ENCODE data around the gene MYO1B. TPM values are rescaled to one million over a fixed set of nuclear protein-coding genes. Genes with fewer than 3 reads are reported as not detected.
"Not testable (repeated sequence)": the region's sequence is repeated elsewhere in the genome, so short reads cannot be mapped to it uniquely, and the experiment has no call there.

Gene MYO1B
- total and polyA plus RNA-seq, 5 donors from 2014 or later = not detected

DNA sequence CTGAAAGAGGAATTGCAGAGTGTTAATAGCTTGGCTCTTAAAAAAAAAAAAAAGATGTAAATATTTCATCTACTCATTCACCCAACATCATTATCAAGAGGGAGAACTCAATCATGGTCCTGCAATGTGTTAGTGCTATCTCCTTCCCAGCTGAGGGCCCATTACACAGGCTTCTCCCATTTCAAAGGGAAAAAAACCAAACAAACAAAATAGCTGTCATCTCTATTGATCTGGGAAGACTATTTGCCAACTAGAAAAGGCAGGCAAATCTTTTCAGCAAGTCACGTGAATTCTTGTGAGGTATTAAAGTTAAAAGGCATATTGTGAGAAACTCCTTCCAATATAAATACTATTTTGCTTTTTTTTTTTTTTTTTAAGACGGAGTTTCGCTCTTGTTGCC is 194.3 kb downstream of the MYO1B start:
- Mint-ChIP-seq H3K27me3 (no peaks in the 10 kb centered on the region), H3K36me3 (no peaks in the 10 kb centered on the region), H3K4me1 (no peaks in the 10 kb centered on the region), H3K27ac (no peak overlapping the region), H3K9me3 (peaks cover 0 to 4% (median 0%) of the 10 kb centered on the region in 7 donors), H3K4me3 (no peak overlapping the region)
- Histone ChIP-seq H3K36me3 (ENCODE audit: control insufficient read depth, insufficient read depth, low read length) (no peaks in the 10 kb centered on the region), H3K4me1 (ENCODE audit: control insufficient read depth, insufficient read depth, low read length, poor library complexity, severe bottlenecking) (no peaks in the 10 kb centered on the region), H3K27ac (ENCODE audit: insufficient read depth, low read length, poor library complexity, severe bottlenecking) (no peak overlapping the region), H3K27me3 (ENCODE audit: control insufficient read depth, insufficient read depth, low read length) (no peaks in the 10 kb centered on the region), H3K9me3 (ENCODE audit: control insufficient read depth in 2 of 2, low read length in 2 of 2) (no peaks in the 10 kb centered on the region), H3K4me3 (ENCODE audit: low read depth, low read length) (no peak overlapping the region)
- DNase-seq (no peak), ATAC-seq (ENCODE audit: low read depth in 2 of 2) (no peak)

DNA sequence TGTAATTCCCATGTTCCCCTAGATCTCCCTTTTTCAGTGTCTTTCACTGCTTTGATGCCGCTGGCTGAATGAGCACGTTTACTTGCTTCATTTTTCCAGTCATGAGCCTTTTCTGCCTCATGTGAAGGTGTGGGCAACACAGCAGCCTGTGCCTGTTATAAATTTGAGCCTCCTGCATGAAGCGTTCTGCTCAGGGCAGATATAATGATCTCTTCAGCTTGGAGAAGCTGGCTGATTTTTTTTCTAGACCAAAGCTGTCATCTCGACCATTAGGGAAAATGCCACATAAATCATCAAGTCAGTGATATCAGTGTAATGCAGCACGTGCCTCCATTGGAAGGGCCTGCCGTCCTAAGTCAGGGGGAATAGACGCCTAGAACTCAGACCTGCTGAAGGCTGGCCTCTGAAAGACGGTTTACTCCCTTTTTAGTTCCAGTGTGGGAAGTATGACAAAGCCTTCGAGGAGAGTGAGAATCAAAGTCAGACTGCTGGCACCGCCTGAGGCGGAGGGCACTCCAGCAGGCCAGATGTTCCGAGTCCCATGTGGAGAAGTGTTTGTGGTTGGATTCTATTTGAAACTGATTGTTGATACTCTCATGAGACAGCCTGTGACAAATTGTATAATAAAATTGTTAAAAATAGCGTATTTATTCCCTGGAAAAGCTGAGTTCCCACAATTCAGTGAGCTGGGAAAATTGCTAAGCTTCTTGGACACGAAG is 196.5 kb downstream of the MYO1B start:
- H3K27ac Mint-ChIP-seq = no peak overlapping the region
- Histone ChIP-seq H3K36me3 (ENCODE audit: control insufficient read depth, insufficient read depth, low read length) (no peaks in the 10 kb centered on the region), H3K4me1 (ENCODE audit: control insufficient read depth, insufficient read depth, low read length, poor library complexity, severe bottlenecking) (no peaks in the 10 kb centered on the region), H3K27ac (ENCODE audit: insufficient read depth, low read length, poor library complexity, severe bottlenecking) (no peak overlapping the region), H3K9me3 (ENCODE audit: control insufficient read depth in 2 of 2, low read length in 2 of 2) (no peaks in the 10 kb centered on the region), H3K27me3 (ENCODE audit: control insufficient read depth, insufficient read depth, low read length) (no peaks in the 10 kb centered on the region), H3K4me3 (ENCODE audit: low read depth, low read length) (no peak overlapping the region)
- no peaks in the 10 kb centered on the region for H3K36me3 Mint-ChIP-seq
- H3K4me1 Mint-ChIP-seq = no peaks in the 10 kb centered on the region
- DNase-seq (no peak), ATAC-seq (ENCODE audit: low read depth in 2 of 2) (no peak)
- H3K9me3 Mint-ChIP-seq = peaks cover 0 to 4% (median 0%) of the 10 kb centered on the region in 7 donors
- H3K27me3 Mint-ChIP-seq = peaks cover 8% of the 10 kb centered on the region
- no peak overlapping the region for H3K4me3 Mint-ChIP-seq

DNA sequence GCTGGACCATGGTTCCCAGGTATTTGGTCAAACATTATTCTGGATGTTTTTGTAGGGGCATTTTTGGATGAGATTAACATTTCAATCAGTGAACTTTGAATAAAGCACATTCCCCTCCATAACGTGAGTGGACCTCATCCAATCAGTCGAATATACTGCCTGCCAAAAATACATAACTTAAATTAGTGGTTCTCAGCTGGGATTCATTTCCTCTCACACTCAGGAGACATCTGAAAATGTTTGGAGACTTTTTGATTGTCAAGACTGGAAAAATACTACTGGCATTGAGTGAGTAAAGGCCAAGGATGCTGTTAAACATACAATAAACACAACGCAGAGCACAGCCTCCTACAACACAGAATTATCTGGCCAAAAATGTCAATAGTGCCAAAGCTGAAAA is 198.2 kb downstream of the MYO1B start:
- Histone ChIP-seq H3K27ac (ENCODE audit: insufficient read depth, low read length, poor library complexity, severe bottlenecking) (no peak overlapping the region), H3K4me1 (ENCODE audit: control insufficient read depth, insufficient read depth, low read length, poor library complexity, severe bottlenecking) (no peaks in the 10 kb centered on the region), H3K36me3 (ENCODE audit: control insufficient read depth, insufficient read depth, low read length) (no peaks in the 10 kb centered on the region), H3K27me3 (ENCODE audit: control insufficient read depth, insufficient read depth, low read length) (no peaks in the 10 kb centered on the region), H3K9me3 (ENCODE audit: control insufficient read depth in 2 of 2, low read length in 2 of 2) (no peaks in the 10 kb centered on the region), H3K4me3 (ENCODE audit: low read depth, low read length) (no peak overlapping the region)
- DNase-seq (no peak), ATAC-seq (ENCODE audit: low read depth in 2 of 2) (no peak)
- Mint-ChIP-seq H3K27ac (no peak overlapping the region), H3K4me3 (no peak overlapping the region), H3K36me3 (no peaks in the 10 kb centered on the region), H3K9me3 (peaks cover 0 to 1% (median 0%) of the 10 kb centered on the region in 7 donors), H3K4me1 (no peaks in the 10 kb centered on the region), H3K27me3 (peaks cover 12% of the 10 kb centered on the region)

DNA sequence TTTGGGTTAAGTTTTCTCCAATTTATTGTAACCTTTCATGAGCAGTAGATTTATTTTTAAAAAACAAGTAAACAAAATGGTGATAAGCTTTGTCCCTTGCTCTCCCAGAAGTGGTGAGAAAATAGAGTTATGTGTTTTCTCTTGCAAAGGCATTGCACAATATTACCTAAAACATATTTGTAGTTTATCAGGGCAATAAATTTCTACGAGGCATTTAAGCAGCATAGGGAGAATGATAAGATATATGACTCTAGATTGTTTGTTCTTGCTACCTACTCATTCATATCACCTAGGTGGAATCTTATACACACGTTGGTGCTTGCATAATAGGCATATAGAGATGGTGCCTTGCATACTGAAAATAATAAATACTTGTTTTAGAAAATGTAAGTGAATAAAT is 201.7 kb downstream of the MYO1B start:
- H3K27me3 ChIP-seq (ENCODE audit: control insufficient read depth, insufficient read depth, low read length) = no peaks in the 10 kb centered on the region
- Mint-ChIP-seq H3K27me3 (peaks cover 16% of the 10 kb centered on the region), H3K4me1 (no peaks in the 10 kb centered on the region), H3K36me3 (no peaks in the 10 kb centered on the region), H3K27ac (no peak overlapping the region), H3K4me3 (no peak overlapping the region), H3K9me3 (peaks cover 0 to 1% (median 0%) of the 10 kb centered on the region in 7 donors)
- no peak for DNase-seq
- H3K4me3 ChIP-seq (ENCODE audit: low read depth, low read length) = no peak overlapping the region
- no peaks in the 10 kb centered on the region for H3K36me3 ChIP-seq (ENCODE audit: control insufficient read depth, insufficient read depth, low read length)
- H3K4me1 ChIP-seq (ENCODE audit: control insufficient read depth, insufficient read depth, low read length, poor library complexity, severe bottlenecking) = no peaks in the 10 kb centered on the region
- no peaks in the 10 kb centered on the region for H3K9me3 ChIP-seq (ENCODE audit: control insufficient read depth in 2 of 2, low read length in 2 of 2)
- no peak for ATAC-seq (ENCODE audit: low read depth in 2 of 2)
- no peak overlapping the region for H3K27ac ChIP-seq (ENCODE audit: insufficient read depth, low read length, poor library complexity, severe bottlenecking)

DNA sequence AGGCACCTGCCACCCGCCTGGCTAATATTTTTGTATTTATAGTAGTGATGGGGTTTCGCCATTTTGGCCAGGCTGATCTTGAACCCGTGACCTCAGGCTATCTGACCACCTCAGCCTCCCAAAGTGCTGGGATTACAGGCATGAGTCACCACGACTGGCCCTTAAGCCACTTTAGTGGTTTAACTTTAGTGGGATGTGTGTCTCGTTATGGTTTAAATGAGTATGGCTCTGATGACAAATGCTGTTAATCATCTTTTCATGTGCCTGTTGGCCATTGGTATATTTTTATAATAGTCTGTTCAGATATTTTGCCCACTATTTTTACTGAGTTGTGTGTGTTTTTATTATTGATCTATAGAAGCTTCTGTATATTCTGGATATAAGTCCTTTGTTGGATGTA is 205.9 kb downstream of the MYO1B start:
- Mint-ChIP-seq H3K4me3 (no peak overlapping the region), H3K4me1 (no peaks in the 10 kb centered on the region), H3K9me3 (peaks cover 0 to 1% (median 0%) of the 10 kb centered on the region in 7 donors), H3K36me3 (no peaks in the 10 kb centered on the region), H3K27ac (no peak overlapping the region), H3K27me3 (peaks cover 8% of the 10 kb centered on the region)
- Histone ChIP-seq H3K27me3 (ENCODE audit: control insufficient read depth, insufficient read depth, low read length) (no peaks in the 10 kb centered on the region), H3K4me1 (ENCODE audit: control insufficient read depth, insufficient read depth, low read length, poor library complexity, severe bottlenecking) (no peaks in the 10 kb centered on the region), H3K4me3 (ENCODE audit: low read depth, low read length) (no peak overlapping the region), H3K27ac (ENCODE audit: insufficient read depth, low read length, poor library complexity, severe bottlenecking) (no peak overlapping the region), H3K9me3 (ENCODE audit: control insufficient read depth in 2 of 2, low read length in 2 of 2) (no peaks in the 10 kb centered on the region), H3K36me3 (ENCODE audit: control insufficient read depth, insufficient read depth, low read length) (no peaks in the 10 kb centered on the region)
- DNase-seq (no peak), ATAC-seq (ENCODE audit: low read depth in 2 of 2) (no peak)

DNA sequence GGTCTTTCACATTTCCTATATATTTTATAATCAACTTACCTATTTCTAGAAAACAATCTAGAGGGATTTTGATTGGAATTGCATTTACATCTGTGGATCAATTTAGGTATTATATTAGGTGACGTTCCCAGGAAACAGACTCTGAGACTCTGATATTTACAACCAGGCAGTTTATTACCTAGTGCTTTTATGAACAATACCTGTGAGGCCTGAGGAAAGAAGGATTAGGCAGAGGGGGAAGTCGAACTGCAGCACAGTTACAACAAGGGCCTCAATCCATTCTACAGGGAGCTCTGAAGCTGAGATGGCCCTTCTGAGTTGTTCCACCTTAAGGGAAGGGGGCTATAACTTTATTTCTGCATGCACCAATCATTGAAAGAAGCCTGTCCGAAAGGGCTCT is 206.9 kb downstream of the MYO1B start:
- Histone ChIP-seq H3K36me3 (ENCODE audit: control insufficient read depth, insufficient read depth, low read length) (no peaks in the 10 kb centered on the region), H3K27me3 (ENCODE audit: control insufficient read depth, insufficient read depth, low read length) (no peaks in the 10 kb centered on the region), H3K9me3 (ENCODE audit: control insufficient read depth in 2 of 2, low read length in 2 of 2) (no peaks in the 10 kb centered on the region), H3K27ac (ENCODE audit: insufficient read depth, low read length, poor library complexity, severe bottlenecking) (no peak overlapping the region), H3K4me3 (ENCODE audit: low read depth, low read length) (no peak overlapping the region), H3K4me1 (ENCODE audit: control insufficient read depth, insufficient read depth, low read length, poor library complexity, severe bottlenecking) (no peaks in the 10 kb centered on the region)
- ATAC-seq (ENCODE audit: low read depth in 2 of 2) (no peak), DNase-seq (no peak)
- no peak overlapping the region for H3K4me3 Mint-ChIP-seq
- H3K27ac Mint-ChIP-seq = no peak overlapping the region
- H3K27me3 Mint-ChIP-seq = peaks cover 8% of the 10 kb centered on the region
- peaks cover 0 to 1% (median 0%) of the 10 kb centered on the region in 7 donors for H3K9me3 Mint-ChIP-seq
- H3K36me3 Mint-ChIP-seq = no peaks in the 10 kb centered on the region
- no peaks in the 10 kb centered on the region for H3K4me1 Mint-ChIP-seq

DNA sequence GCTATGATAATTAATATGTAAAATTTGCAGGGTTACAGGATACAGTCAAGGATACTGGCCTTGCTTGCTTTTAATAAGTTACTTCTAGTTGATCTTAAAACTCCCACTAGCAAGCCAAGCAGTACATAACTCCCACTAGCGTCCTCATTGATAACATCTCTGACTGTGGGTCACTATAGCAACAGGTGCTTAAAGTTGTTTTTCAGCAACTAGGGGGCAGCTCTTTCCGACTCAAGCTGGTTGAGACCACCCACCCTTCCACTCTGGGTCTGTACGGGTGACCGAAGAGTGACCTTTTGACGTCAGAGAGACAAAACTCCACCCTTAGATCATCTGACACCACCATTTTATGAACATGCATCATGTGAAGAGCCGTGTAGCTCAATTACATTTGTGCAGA is 208.6 kb downstream of the MYO1B start:
- Histone ChIP-seq H3K4me1 (ENCODE audit: control insufficient read depth, insufficient read depth, low read length, poor library complexity, severe bottlenecking) (no peaks in the 10 kb centered on the region), H3K9me3 (ENCODE audit: control insufficient read depth in 2 of 2, low read length in 2 of 2) (no peaks in the 10 kb centered on the region), H3K36me3 (ENCODE audit: control insufficient read depth, insufficient read depth, low read length) (no peaks in the 10 kb centered on the region), H3K4me3 (ENCODE audit: low read depth, low read length) (no peak overlapping the region), H3K27me3 (ENCODE audit: control insufficient read depth, insufficient read depth, low read length) (no peaks in the 10 kb centered on the region), H3K27ac (ENCODE audit: insufficient read depth, low read length, poor library complexity, severe bottlenecking) (no peak overlapping the region)
- H3K4me3 Mint-ChIP-seq = no peak overlapping the region
- DNase-seq (no peak), ATAC-seq (ENCODE audit: low read depth in 2 of 2) (no peak)
- no peaks in the 10 kb centered on the region for H3K36me3 Mint-ChIP-seq
- no peaks in the 10 kb centered on the region for H3K4me1 Mint-ChIP-seq
- H3K9me3 Mint-ChIP-seq = peaks cover 0 to 2% (median 0%) of the 10 kb centered on the region in 7 donors
- no peak overlapping the region for H3K27ac Mint-ChIP-seq
- peaks cover 4% of the 10 kb centered on the region for H3K27me3 Mint-ChIP-seq

DNA sequence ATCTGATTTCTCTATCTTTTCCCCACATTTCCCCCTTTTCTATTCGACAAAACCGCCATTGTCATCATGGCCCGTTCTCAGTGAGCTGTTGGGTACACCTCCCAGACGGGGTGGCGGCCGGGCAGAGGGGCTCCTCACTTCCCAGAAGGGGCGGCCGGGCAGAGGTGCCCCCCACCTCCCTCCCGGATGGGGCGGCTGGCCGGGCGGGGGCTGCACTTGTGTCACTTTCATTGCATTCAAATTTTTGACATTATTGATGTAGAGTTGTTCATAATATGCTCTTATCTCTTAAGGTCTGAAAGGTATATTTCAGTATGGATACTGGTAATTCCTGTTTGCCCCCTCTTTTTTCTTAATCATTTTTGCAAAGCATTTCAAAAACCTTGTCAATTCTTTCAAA is 211.3 kb downstream of the MYO1B start:
- not testable (repeated sequence) for H3K4me1 Mint-ChIP-seq; H3K4me1 ChIP-seq (ENCODE audit: control insufficient read depth, insufficient read depth, low read length, poor library complexity, severe bottlenecking); H3K27me3 Mint-ChIP-seq; H3K4me3 ChIP-seq (ENCODE audit: low read depth, low read length); H3K36me3 ChIP-seq (ENCODE audit: control insufficient read depth, insufficient read depth, low read length); H3K9me3 ChIP-seq (ENCODE audit: control insufficient read depth in 2 of 2, low read length in 2 of 2); H3K27ac ChIP-seq (ENCODE audit: insufficient read depth, low read length, poor library complexity, severe bottlenecking); DNase-seq; H3K36me3 Mint-ChIP-seq; H3K4me3 Mint-ChIP-seq; H3K27me3 ChIP-seq (ENCODE audit: control insufficient read depth, insufficient read depth, low read length); H3K27ac Mint-ChIP-seq; ATAC-seq (ENCODE audit: low read depth in 2 of 2)
- H3K9me3 Mint-ChIP-seq = peaks cover 0 to 11% (median 2%) of the 10 kb centered on the region in 7 donors

All from CD4-positive, CD25-positive, alpha-beta regulatory T cell (primary cell).